GM18873 (cell line): Measurements from ENCODE around the gene TMEM91.

ENCODE experiments used
- ATAC-seq: cut with Tn5 transposase; IDR thresholded peaks from one replicate; pipeline ENCODE4 v1.9.1; 2021; ENCODE audit warnings: mild to moderate bottlenecking, moderate library complexity, moderate number of reproducible peaks; ENCODE audit not compliant: unreplicated experiment, low FRiP score

The TMEM91 gene

GRCh38 chr19:41427647-41428480 is 51.5 kb downstream of the TMEM91 start:
- no peak for ATAC-seq

GRCh38 chr19:41428481-41428859 is 52.1 kb downstream of the TMEM91 start:
- ATAC-seq = no peak

GRCh38 chr19:41430922-41431321 is 54.6 kb downstream of the TMEM91 start:
- ATAC-seq = no peak

GRCh38 chr19:41431426-41432386 is 55.4 kb downstream of the TMEM91 start:
- ATAC-seq = no peak

- no peak for ATAC-seq
Measured at GRCh38 chr19:41433171-41433570, 56.8 kb downstream of the TMEM91 start.
